ENCODE results near the gene MTMR1.

Gene MTMR1

DNA sequence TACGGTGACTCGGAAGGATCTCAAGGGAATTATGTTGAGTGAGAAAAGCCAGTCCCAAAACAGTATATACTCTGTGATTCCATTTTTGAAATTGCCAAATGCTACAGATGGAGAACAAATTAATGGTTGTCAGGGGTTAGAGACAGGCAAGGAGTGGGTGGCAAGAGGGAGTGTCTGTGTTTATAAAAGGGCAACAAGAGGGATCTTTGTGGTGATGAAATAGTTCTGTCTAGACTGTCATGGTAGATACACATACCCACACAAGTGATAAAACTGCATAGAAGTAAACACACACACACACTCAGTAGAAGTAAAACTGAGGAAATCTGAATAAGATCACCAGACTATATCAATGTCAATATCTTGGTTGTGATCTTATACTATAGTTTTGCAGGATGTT is 112.5 kb downstream of the MTMR1 start:
- no peak for DNase-seq

DNA sequence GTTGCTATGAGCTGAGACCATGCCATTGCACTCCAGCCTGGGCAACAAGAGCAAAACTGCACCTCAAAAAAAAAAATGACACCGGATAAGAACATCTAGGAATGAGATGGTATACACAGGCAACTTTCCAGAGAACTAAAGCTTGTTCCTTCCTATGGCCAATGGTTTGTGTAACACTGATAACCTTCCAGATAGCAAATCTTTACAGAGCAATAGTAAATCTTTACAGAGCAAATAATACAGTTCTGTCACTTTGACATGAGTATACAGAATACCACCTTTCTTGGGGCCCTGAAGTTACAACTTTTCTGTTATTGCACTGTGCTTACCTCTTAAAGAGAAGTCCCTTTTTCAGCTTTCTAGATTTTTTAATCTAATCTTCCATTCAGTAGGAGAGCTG is 113.6 kb downstream of the MTMR1 start:
- no peak for DNase-seq

DNA sequence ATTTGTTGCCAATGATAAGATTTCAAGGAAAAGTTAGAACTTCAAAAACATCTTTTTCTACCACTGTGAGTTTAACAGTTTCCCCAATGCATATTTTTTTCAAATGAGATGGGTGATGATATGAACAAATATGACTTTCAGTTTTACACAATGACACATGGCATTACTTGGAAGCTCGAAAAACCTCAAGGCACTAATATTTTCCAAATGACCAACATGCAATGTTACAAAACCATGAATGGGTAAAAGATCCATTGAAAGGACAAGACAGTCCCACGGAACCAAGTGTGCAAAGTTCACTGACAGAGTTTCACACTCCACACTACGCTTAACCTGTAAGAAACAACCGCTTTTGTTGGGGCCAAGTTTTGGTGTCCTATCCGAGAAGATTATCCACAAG is 120.7 kb downstream of the MTMR1 start:
- no peak for DNase-seq
